ENCODE results near the gene CSF2RB.
"Not testable (repeated sequence)": the region's sequence is repeated elsewhere in the genome, so short reads cannot be mapped to it uniquely, and the experiment has no call there.

The CSF2RB gene

DNA sequence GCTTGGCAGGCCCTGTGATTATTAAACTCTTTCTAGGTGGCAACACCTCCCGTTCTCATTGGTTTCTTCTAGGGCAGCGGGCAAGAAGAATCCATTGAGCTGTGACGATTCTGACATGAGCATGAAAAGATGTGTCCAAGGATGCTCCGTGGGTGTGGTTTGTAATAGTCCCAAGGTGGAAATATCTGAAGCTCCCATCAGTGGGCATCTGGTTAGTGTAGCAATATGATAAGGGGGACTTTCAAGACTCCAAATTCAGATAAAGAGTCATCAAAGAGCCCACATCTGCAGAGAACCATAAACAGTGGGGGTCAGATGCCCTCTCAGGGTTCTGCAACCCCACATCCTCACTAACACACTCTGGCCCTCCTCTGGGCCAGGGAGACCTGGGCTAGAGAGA is 63.2 kb downstream of the CSF2RB start:
- DNase-seq = no peak

DNA sequence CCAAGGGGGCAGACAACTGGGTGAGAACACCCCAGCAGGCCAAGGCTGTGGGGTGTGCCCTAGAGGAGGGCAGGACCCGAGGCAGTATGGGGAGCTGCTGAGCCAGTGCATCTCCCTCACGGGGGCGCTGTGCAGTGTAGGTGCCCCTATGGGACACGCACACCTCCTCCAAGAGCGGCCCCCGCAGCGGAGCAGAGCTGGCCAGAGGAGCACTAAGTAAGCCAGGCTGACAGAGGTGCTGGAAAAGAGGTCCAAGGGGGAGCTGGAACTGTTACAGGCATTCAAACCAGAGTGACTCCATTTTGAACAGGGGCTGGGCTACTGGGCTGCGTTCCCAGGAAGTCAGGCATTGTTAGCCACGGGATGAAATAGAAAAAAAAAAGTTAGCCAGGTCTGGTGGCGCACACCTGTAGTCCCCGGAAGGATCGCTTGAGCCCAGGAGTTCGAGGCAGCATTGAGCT is 64.0 kb downstream of the CSF2RB start:
- no peak for DNase-seq

DNA sequence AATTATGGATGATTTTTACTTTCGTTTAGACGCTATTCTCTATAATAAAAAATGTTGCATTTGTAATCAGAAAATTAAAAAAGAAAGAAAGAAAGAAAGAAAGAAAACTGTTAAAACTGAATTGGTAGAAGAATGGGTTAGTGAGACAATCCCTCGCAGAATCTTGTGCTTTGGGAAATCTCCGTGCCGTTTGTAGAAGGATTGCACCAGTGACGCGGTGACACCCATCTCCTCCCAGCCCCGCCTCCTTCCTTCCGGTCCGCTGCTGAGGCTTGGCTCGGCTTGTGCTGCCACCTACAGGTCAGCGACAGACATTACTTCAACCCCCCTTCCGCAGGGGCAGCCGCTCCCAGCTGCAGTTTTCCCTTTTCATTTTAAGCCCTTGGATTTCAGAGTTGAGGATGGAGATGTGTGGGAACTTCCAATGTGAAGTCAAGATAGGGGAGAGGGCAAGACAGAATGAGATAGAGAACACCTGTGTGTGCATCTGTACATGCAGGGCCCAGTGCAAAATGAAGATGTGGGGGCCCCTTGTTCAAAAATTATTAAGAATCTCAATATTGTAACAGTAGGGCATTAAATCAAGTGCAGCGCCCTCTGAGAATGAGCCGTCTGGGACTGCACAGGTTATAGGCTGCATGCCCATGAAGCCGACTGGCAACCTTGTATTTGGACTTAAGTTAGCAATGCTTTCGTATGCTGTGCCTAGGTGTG is 64.7 kb downstream of the CSF2RB start:
- DNase-seq = peak; percentile 88

DNA sequence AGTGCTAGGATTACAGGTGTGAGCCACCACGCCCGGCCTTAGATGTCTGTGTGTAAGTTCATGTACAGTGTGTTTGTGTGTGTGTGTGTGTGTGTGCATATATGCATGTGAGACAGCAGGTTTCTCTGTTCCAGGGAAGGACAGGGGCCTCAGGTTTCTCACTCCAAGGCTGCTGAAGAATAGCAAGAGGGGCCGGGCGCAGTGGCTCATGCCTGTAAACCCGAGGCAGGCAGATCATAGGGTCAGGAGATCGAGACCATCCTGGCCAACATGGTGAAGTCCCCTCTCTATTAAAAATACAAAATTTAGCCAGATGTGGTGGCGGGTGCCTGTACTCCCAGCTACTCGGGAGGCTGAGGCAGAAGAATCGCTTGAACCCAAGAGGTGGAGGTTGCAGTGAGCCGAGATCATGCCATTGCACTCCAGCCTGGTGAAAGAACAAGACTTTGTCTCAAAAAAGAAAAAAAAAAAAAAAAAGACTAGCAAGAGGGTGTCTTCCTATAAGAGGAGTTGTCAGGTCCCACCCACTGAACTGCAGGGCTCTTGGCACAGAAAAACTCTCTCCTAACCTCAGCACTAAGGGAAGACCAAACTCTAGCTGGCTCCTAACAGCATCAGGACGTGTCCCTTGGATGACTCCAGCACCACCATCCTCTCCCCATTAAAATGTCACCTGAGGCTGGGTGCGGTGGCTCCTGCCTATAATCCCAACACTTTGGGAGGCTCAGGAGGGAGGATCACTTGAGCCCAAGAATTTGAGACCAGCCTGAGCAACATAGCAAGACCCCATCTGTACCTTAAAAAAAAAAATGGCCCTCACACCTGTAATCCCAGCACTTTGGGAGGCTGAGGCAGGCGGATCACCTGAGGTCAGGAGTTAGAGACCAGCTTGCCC is 65.8 kb downstream of the CSF2RB start:
- no peak for DNase-seq

DNA sequence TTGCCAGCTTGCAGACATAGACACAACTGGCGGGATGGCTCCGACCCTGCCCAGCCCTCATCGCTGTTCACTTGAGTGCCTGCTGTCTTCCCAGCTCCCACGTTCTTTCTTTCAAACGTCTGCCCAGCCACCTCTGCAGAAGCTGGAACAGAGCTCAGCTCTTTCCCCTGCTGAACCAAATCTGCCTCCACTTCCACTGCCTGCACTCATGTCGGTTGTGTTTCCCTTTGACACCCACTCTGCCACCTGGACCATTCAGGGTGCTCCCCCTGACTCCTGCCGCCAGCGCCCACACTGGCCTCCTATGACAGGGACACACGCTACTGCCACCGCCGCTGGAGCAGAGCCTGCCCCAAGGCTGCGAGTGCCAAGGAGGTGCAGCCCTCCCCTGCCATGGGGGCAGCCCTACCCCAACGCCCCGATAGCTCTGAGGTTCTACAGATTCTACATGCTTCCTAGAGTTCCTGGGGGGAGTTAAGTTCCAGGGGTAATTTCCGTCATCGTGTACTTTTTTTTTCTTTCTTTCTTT is 67.9 kb downstream of the CSF2RB start:
- no peak for DNase-seq

DNA sequence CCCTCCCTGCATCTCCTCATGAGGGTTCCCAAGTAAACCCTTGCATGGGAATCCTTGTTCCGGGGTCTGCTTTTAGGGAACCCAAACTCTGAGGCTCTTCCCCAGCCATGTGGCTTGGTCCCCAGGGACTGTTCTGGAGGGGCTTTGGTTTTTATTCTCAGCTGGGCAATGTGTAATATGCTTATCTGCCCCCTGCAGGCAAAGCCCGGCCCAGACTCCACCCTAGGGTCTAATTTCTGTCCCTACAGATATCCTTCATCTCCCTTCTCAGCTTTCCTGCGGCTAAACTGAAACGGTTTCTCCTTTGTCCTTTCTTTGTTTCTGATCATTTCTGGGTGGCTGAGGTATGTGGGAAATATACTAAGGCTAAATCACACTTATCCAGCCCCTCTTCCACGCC is 68.7 kb downstream of the CSF2RB start:
- DNase-seq = no peak

DNA sequence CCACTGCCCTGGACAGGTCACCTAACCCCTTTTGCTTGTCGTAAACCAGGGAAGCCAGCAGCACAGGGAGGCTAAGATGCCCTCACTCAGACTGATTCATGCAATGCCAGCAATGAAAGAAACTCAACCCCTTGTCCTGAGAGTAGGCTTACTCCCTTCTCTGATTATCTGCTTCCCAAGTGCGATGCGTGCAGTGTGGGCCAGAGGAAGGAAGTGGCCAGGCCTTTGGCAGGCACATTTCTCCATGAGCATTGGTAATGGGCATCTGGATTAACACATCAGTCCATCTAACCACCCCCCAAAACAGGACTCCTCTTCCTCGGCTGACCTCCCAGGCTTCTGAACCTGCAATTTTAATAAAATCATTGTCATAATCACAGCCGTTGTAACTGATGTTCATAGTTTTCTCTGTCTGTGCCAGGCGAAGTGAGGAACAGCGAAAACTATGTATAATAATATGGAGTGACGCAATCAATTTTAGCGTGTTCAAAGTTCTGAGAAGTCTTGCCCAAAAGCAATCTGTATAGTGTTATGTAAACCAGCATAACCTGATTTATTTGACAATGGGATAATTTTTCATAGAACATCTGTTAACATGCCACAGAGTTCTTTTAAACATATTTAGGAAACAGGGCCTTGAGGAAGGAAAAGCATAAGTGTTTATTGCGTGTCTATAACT is 71.9 kb downstream of the CSF2RB start:
- no peak for DNase-seq

DNA sequence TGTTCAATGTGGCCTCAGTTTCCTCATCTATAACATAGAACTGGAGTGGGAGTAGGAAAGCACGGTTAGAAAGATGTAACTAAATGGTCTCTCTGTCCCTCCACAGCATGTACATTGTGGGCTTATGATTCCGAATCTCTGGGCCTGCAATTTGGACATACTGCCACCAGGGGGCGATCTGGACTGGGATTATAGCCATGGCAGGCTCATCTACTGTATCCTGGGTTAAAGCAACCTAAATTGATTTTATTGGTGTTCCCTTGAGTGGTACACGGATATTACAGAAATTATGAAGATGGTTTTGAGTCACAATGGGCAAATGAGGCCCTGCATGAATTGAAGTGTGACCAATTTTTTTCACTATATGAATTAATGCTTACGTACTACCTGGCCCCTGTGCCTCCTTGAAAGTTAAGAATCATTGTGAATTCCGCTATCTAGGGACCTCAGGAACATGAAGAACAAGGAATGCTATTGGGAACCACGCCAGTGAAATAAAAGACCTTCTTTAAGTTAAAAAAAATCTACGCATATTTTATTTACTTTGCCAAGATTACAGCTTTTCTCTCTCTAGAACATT is 72.9 kb downstream of the CSF2RB start:
- DNase-seq = no peak

DNA sequence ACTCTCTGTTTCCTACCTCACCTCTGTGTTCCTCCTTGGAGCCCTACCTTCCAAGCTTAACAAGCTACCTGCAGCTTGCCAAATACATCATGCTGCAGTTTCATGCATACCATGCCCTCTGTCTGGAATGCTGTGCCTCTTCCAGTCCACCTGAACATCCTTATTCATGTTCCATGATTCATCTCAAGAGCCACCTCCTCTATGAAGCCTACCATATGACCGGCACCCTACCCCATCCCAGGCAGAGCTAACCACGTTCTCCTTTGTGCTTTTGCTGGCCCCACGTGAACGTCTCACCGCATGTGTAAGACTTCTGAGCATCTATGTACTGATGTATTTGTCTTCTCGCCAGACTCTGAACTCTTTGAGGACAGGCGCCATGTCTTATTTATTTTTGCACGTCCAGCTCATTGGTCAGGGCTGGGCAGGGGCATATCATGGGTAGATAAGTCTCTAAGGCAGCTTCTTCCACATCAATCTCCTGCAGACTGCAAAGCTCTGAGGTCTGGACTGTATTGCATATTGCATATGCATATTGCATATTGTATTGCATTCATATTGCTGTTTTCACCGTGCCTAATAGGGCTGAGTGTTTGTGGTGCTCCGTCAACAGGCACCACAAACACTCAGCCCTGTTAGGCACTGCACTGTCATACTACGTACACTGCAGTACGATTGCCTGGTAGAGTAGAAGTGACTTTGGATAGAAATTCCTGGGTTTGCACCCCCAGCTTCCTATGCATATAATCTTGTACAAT is 74.8 kb downstream of the CSF2RB start:
- DNase-seq = no peak

DNA sequence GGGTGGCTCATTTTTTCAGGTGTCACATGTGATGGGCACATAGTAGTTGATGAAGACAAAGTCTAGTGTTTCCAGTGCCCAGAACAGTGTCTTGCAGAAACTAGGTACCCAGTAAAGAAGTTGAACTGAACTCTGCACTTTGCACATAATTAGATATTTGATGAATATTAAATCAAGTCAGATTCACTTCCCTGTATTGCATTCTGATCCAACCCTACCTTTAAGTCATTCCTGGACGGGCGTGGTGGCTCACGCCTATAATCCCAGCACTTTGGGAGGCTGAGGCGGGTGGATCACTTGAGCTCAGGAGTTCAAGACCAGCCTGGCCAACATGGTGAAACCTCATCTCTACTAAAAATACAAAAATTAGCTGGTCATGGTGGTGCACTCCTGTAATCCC is 75.6 kb downstream of the CSF2RB start:
- not testable (repeated sequence) for DNase-seq

All from retina (tissue), 1 donor.